Right ventricle myocardium inferior (tissue), 1 donor: ENCODE data around the gene PTGES2. TPM values are rescaled to one million over a fixed set of nuclear protein-coding genes. Genes with fewer than 3 reads are reported as not detected.
"Not testable (repeated sequence)": the region's sequence is repeated elsewhere in the genome, so short reads cannot be mapped to it uniquely, and the experiment has no call there.

Experiments
- ATAC-seq: fragments of 200-7000 bp; cut with Tn5 transposase; one replicate; pipeline ENCODE4 v1.9.1; 2020; ENCODE audit warnings: mild to moderate bottlenecking, moderate library complexity
- DNase-seq: peaks from one replicate; pipeline ENCODE4 v3.0.0; 2021; ENCODE audit errors: missing footprints
- intact Hi-C: fragments of 100-400 bp; cut with DNase I; formaldehyde crosslinking; loops from one replicate; pipeline ENCODE4 v1.11.0; 2022
- total RNA-seq: library from RNA; stranded (reverse); fragmentation: NEBNext Ultra II Directional; extraction: Animal tissue kit (Norgen Biotek cat#: 25700); gene quantifications from one replicate; pipeline ENCODE4 v1.2.1, GENCODE V29; 2021
- donor health status: DM: no; HTN: yes; CAD: no; lungs with severe emphysema.

PTGES2 gene
- total RNA-seq, 1 donor from 2014 or later = 158 TPM

DNA sequence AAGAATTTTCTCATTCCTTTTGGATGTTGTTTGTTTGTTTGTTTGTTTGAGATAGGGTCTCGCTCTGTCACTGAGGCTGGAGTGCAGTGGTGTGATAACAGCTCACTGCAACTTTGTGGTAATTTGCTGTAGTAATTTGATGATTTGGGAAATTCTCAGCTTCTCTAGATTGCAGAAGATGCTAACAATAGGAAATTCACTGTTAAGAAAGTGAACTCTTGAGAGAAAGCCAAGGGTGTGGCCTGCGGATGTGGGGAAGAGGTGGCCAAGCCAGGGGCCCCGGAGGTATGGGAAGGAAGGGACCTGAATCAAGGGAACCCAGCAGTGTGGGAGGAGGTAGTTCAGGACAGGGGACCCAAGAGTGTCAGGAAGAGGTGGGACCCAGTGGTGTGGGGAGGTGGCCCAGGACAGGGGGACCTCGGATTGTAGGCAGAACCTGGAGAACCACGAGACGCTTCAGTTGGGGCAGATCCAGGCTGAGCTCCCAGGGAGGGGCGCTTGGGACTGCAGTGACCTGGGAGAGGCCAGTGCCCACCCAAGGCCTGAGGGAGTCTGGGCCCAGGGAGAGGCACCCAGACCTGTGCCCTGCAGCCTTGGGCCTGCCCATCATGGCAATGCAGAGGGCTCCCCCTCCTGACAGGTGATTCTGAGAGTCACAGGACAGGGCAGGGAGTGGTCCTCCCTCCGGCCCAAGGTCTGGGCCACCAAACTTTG is 16.2 kb upstream of the PTGES2 start:
- ATAC-seq (no peak), DNase-seq (peak; percentile 21)
- intact Hi-C loops = no loop called here

GRCh38 chr9:128142596-128142995 is 15.1 kb upstream of the PTGES2 start:
- DNase-seq (peak; percentile 4), ATAC-seq (no peak)
- intact Hi-C loops = no loop called here

- no peak for DNase-seq
- ATAC-seq = no peak
- intact Hi-C loops = no loop called here
Observed at GRCh38 chr9:128142061-128142460, 14.5 kb upstream of the PTGES2 start.

GRCh38 chr9:128141604-128142003 is 14.1 kb upstream of the PTGES2 start:
- intact Hi-C loops = no loop called here

GRCh38 chr9:128139621-128140020 is 12.1 kb upstream of the PTGES2 start:
- no peak for ATAC-seq
- intact Hi-C loops = no loop called here
- DNase-seq = no peak

More at GRCh38 chr9:128141604-128142003, 14.1 kb upstream of the PTGES2 start:
- ATAC-seq (no peak), DNase-seq (no peak)

- DNase-seq (no peak), ATAC-seq (no peak)
- intact Hi-C loops = no loop called here
Observed at GRCh38 chr9:128138001-128138400, 10.5 kb upstream of the PTGES2 start.

GRCh38 chr9:128136816-128137793 is 9.6 kb upstream of the PTGES2 start:
- intact Hi-C loops = no loop called here

GRCh38 chr9:128135561-128135960 is 8.0 kb upstream of the PTGES2 start:
- DNase-seq, ATAC-seq, intact Hi-C loops: not testable (repeated sequence)

More at GRCh38 chr9:128136816-128137793, 9.6 kb upstream of the PTGES2 start:
- ATAC-seq = no peak
- DNase-seq = peak; percentile 21

DNA sequence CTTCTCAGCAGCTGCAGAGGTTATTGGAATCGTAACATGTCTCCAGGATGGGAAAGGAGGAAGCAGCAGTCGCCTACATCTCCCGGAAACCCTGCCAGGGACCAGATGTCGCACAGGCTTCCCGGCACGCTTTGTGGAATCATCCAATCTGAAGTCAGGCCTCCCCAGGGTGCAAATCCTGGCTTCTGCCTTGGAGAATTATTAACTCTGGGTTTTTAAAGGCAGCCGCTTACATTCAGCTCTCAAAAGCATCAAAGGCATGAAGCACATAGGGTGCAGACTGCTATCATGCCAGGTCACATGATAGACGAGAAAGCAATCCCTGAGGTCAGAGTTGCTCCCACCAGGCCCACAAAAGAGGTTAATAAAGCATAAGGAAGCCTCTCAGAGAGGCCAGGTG is 4.6 kb upstream of the PTGES2 start:
- ATAC-seq, intact Hi-C loops: not testable (repeated sequence)
- DNase-seq = peak; percentile 73

DNA sequence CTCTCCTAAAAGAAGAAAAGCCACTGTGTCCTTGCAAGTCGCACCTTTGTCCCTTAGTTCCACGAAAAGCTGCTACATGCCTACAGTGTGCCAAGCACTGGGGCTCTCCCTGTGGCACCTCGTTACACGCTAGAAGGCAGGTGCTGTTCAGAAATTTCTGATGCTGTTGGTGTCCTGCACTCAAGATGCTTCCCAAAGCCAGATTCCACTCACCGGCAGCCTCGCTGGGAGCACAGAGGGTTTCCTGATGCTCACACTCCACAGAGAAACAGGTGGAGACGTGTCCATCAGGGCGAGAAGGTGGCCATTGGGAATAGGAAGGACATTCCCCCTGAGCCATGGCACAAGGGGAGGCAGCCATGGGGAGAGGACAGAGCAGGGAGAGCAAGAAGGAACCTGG is 3.8 kb upstream of the PTGES2 start:
- intact Hi-C loops, ATAC-seq, DNase-seq: not testable (repeated sequence)

DNA sequence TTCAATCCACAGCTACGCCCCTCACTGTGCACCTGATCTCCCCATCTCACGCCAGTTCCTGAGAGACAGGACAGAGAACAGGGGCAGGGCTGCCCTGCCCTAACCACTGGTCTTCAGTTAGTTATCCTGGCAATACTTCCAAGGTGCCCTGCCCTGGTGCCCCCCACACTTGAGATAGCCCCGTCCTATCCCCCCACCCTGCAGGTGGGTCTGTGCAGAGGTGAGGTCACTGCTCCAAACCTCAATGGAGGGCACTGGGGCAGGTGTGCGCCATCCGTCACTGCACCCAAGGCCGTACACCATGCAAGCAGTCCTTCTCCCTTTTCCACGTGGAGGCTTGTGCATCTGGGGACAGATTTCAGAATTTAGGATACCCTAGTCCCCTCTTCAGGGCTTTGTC is 3.1 kb upstream of the PTGES2 start:
- DNase-seq = not testable (repeated sequence)

DNA sequence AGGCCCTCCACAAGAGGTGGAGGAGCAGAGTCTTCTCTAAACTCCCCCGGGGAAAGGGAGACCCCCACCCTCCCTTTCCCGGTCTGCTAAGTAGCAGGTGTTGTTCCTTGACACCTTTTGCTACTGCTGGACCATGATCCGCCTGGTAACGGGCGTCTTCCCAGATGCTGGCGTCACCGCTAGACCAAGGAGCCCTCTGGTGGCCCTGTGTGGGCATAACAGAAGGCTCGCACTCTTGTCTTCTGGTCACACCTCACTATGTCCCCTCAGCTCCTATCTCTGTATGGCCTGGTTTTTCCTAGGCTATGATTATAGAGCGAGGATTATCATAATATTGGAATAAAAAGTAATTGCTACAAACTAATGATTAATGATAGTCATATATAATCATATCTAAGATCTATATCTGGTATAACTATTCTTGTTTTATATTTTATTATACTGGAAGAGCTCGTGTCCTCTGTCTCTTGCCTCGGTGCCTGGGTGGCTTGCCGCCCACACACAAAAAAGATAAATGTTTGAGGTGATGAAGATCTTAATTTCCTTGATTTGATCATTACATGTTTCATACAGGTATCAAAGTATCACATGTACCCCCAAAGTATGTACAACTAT is 2.6 kb upstream of the PTGES2 start:
- intact Hi-C loops, ATAC-seq: not testable (repeated sequence)
- DNase-seq = peak; percentile 67

More for the DNA sequence above, 3.1 kb upstream of the PTGES2 start:
- intact Hi-C loops, ATAC-seq: not testable (repeated sequence)

DNA sequence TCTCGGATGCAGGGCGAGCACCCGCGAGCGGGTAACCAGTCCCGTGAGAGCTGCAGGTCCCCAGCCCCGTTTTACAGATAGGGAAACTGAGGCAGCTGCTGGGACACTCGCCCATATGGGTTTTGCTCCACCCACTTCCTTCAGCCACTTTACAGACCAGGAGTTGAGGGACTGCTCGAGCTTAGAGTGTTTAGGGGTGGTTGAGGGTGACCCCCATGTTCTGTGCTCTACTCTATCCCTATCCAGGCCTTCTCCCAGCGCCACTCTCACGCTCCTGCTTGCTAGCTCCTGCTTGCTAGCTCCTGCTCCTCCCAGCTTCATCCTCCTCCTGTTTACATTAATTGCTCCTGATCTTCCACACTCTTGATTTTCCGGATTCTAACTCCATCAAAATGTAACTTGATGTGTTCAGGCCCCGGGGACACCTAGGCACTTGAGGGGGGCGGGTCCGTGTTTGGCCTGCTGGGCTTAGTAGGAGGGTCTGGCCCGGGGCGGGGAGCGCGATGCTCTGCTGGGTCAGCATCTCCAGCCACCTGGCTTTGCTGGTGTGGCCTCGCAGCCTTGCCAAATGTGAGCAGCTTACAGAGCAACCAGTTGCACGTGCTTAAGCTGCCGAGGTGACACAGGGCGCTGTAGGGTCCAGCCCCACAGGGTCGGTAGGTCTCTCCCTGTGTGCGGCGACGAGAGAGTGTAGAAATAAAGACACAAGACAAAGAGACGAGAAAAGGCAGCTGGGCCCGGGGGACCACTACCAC is 1.5 kb upstream of the PTGES2 start:
- ATAC-seq (no peak), DNase-seq (no peak)
- intact Hi-C loops = no loop called here

GRCh38 chr9:128127990-128128835 is 684 bp upstream of the PTGES2 start:
- ATAC-seq (peak; percentile 91), DNase-seq (peak; percentile 93)
- intact Hi-C loops = loop anchor here (2.0 kb wide), 1 partner anchor 33 kb away; the partner anchor contains the start of gene BBLN

GRCh38 chr9:128125580-128126354 is 1.8 kb downstream of the PTGES2 start:
- ATAC-seq = no peak
- intact Hi-C loops = loop anchor here (2.0 kb wide), 1 partner anchor 35 kb away; the partner anchor contains the start of gene BBLN
- peak; percentile 41 for DNase-seq

- DNase-seq = peak; percentile 68
- intact Hi-C loops = no loop called here
- ATAC-seq = no peak
Observed at GRCh38 chr9:128124873-128125579, 2.5 kb downstream of the PTGES2 start.
